Motor neuron (in vitro differentiated cells): Measurements from ENCODE around the gene SMC2. TPM values are rescaled to one million over a fixed set of nuclear protein-coding genes. Genes with fewer than 3 reads are reported as not detected.
A peak's percentile ranks its signal among the peaks of the same experiment; 100 is the strongest.

Experiments used
- ATAC-seq, 8 experiments: fragments of 200-7000 bp; cut with Tn5 transposase; replicated peaks in 6 of 8; 2 replicates each; pipeline ENCODE4 v1.8.0; 2021; ENCODE audit warnings: mild to moderate bottlenecking in 8 of 8, moderate library complexity in 8 of 8
- H3K27ac ChIP-seq, 2 donors: fragments of 250-450 bp; sonication (Bioruptor Pico); 2 replicates each; pipeline ENCODE4 v1.9.0; 2021; ENCODE audit warnings: antibody characterized with exemption in 2 of 2, mild to moderate bottlenecking in 2 of 2, moderate library complexity in 1 of 2
- H3K4me1 ChIP-seq, 2 donors: fragments of 250-450 bp; sonication (Bioruptor Pico); replicated peaks in 1 of 2; 2 replicates each; pipeline ENCODE4 v1.6.1; 2021; ENCODE audit warnings: antibody characterized with exemption in 2 of 2, mild to moderate bottlenecking in 2 of 2, moderate library complexity in 1 of 2
- H3K4me3 ChIP-seq, 5 donors: fragments of 250-450 bp; sonication (Bioruptor Pico); 2 replicates each; pipeline ENCODE4 v1.9.0; 2021; ENCODE audit warnings: antibody characterized with exemption in 5 of 5, mild to moderate bottlenecking in 5 of 5, moderate library complexity in 4 of 5
- WGBS, 10 experiments: fragments of 450-650 bp; shearing (Covaris generic); methylation state at CpG; one replicate each; pipeline ENCODE4 v1.0.0; 2022; 5-methylcytosine and 5-hydroxymethylcytosine counted together
- in situ Hi-C, 9 experiments: fragments of 400-800 bp; cut with MboI; loops; one replicate each; pipeline ENCODE4 v1.15.0; 2021; ENCODE audit warnings: low sequenced_read_pairs in 9 of 9, low pct_unique_long_range_greater_than_20kb in 2 of 9; ENCODE audit not compliant: unreplicated experiment in 9 of 9
- total RNA-seq, 8 experiments: library from RNA; unstranded; fragments of 300-600 nt; gene quantifications; 2 replicates each; pipeline versions ENCODE4 v1.2.3 to v1.2.4, GENCODE V29; 2022

The SMC2 gene
- 10 to 100 TPM in 3 of 8 experiments, 1 to 10 TPM in 5; 4.7 to 29.8 (median 7.3) TPM for total RNA-seq

GRCh38 chr9:104093647-104094533 lies at the start of gene SMC2:
Gene SMC2, plus strand, starts transcription at chr9:104094309. Its CDS starts 1,076 bp downstream, at chr9:104095385.
- 0 to 10% (median 1%) methylated on average over 2 to 19 of the region's 58 CpGs; no CpG with 5 or more reads in 1 of the 10 experiments for WGBS, 10 experiments
- in situ Hi-C loops, result no loop called here

GRCh38 chr9:104068546-104068945 lies 25.6 kb upstream of the SMC2 start:
- peak in 1 of 8 experiments; percentile 26 for ATAC-seq
- Histone ChIP-seq H3K27ac (no peak overlapping the region), H3K4me3 (no peak overlapping the region), H3K4me1 (no peaks in the 10 kb centered on the region)
- WGBS, 10 experiments, result 40 to 100% (median 80%) methylated on average over 1 of the region's 1 CpG; no CpG with 5 or more reads in 4 of the 10 experiments
- in situ Hi-C loops, result no loop called here

More at GRCh38 chr9:104093647-104094533, at the start of gene SMC2:
- peaks cover 26 to 27% of the 10 kb centered on the region in 2 donors for H3K4me1 ChIP-seq
- ATAC-seq, result peak; percentile 92 to 96 (median 93)
- peak within 1 kb of the TSS; percentile 98 to 99 for H3K27ac ChIP-seq
- H3K4me3 ChIP-seq, result peak within 1 kb of the TSS; percentile 46 to 80 (median 57)

GRCh38 chr9:104069288-104069687 lies 24.8 kb upstream of the SMC2 start:
- in situ Hi-C loops, result no loop called here
- ATAC-seq, result no peak
- Histone ChIP-seq H3K4me1 (no peaks in the 10 kb centered on the region), H3K4me3 (no peak overlapping the region), H3K27ac (no peak overlapping the region)
- WGBS, 10 experiments, result 60 to 100% (median 87%) methylated on average over 1 of the region's 1 CpG; no CpG with 5 or more reads in 3 of the 10 experiments

DNA sequence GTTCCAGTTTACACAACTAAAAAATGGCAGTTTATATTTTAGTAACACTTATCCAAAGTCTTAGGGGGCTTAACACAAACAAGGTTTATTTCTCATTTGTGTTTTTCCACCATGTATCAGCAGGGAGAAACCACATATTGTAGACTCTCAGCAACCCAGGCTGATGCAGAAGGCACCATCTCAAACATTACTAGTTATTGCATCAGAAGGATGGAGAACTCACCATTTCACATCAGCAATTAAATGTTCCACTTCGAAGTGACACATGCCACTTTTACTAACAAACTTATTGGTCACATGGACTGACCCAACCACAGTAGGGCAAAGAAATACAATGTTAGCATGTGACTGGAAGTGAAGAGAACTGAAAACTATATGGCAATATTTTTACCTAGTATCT lies 22.5 kb upstream of the SMC2 start:
- H3K27ac ChIP-seq, result no peak overlapping the region
- no peak for ATAC-seq
- H3K4me3 ChIP-seq, result no peak overlapping the region
- H3K4me1 ChIP-seq, result peaks cover 0 to 3% of the 10 kb centered on the region in 2 donors
- in situ Hi-C loops, result no loop called here
- WGBS, 10 experiments, result 0 to 100% (median 36%) methylated on average over 1 of the region's 1 CpG; no CpG with 5 or more reads in 2 of the 10 experiments

- peaks cover 0 to 3% of the 10 kb centered on the region in 2 donors for H3K4me1 ChIP-seq
- H3K27ac ChIP-seq, result no peak overlapping the region
- in situ Hi-C loops, result no loop called here
- H3K4me3 ChIP-seq, result no peak overlapping the region
- WGBS, 10 experiments, result 14 to 85% (median 43%) methylated on average over 1 to 3 of the region's 3 CpGs; no CpG with 5 or more reads in 5 of the 10 experiments
- ATAC-seq, result no peak
Measured at GRCh38 chr9:104073098-104073769, 20.9 kb upstream of the SMC2 start.

DNA sequence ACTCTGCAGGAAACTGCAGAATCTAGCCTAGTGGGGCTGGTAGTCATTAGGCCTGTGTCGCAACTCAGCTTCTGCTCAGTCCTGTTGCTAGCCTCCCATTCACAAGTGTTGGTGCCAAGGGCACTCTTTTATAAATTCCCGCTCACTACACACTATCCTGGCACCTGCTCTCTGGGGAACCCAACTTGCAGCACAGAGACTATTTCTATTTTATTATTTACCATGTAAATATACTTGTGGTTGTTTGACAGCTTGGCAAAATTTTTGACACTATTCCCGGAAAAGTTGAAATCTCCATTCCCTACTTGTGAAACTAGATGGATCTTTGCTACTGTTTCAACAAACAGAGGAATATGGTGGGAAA lies 20.4 kb upstream of the SMC2 start:
- H3K4me3 ChIP-seq, result no peak overlapping the region
- ATAC-seq, result peak in 1 of 8 experiments; percentile 49
- peaks cover 0 to 3% of the 10 kb centered on the region in 2 donors for H3K4me1 ChIP-seq
- H3K27ac ChIP-seq, result no peak overlapping the region
- in situ Hi-C loops, result no loop called here
- WGBS, 10 experiments, result 43 to 93% (median 74%) methylated on average over 1 to 3 of the region's 3 CpGs; no CpG with 5 or more reads in 4 of the 10 experiments

- WGBS, 10 experiments, result 0 to 94% (median 29%) methylated on average over 1 to 2 of the region's 2 CpGs; no CpG with 5 or more reads in 1 of the 10 experiments
- no peak overlapping the region for H3K27ac ChIP-seq
- no peak for ATAC-seq
- in situ Hi-C loops, result no loop called here
- H3K4me1 ChIP-seq, result peaks cover 0 to 3% of the 10 kb centered on the region in 2 donors
- no peak overlapping the region for H3K4me3 ChIP-seq
Measured at GRCh38 chr9:104074876-104075275, 19.2 kb upstream of the SMC2 start.

DNA sequence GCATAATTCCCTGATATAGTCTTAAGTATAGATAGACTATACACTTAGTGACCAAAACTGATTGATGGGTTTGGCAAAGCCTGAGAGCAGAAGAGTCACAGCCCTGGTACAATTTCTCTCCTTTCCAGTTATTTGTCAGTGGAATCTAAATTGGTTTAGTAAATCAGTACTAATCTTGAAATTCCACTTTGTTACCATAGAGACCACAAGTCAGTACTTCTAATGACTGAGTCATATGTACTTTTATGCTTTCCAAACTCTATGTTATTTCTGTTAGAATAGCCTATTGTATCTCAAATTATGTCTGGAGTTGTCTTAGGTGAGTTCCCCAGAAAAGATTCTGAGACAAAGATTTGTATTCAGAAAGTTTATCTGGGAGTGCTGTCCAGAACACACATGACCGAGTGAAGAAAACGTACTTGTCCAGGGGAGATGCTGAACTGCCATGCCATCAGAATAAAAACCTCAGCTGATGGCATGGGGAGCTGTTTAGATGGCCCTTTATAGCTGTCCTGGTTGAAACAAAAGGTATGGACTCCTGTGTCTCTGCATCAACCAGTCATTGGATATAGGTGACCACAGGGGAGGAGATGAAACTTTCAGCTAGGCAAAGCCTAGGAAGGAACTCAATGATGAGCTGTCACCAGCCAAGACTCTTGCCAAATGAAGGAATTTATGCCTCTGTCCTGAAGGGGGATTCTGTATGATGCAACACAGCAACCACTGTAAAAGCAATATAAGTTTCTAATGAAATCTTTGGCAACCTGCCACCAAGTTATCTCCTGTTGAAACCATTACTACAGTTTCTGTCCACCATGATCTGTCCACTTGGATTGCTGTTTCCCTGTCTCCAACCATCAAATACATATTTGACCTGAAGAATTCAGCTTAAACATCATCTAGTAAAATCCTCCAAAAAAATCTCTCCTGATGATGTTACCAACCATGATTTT lies 18.0 kb upstream of the SMC2 start:
- in situ Hi-C loops, result no loop called here
- ATAC-seq, result no peak
- 19 to 100% (median 82%) methylated on average over 1 to 2 of the region's 2 CpGs; no CpG with 5 or more reads in 2 of the 10 experiments for WGBS, 10 experiments

GRCh38 chr9:104078596-104078995 lies 15.5 kb upstream of the SMC2 start:
- in situ Hi-C loops, result no loop called here
- no peak overlapping the region for H3K4me3 ChIP-seq
- no peak overlapping the region for H3K27ac ChIP-seq
- no peak for ATAC-seq
- H3K4me1 ChIP-seq, result peaks cover 0 to 3% of the 10 kb centered on the region in 2 donors

More for the DNA sequence above, 18.0 kb upstream of the SMC2 start:
- Histone ChIP-seq H3K4me3 (no peak overlapping the region), H3K27ac (no peak overlapping the region), H3K4me1 (peaks cover 0 to 3% of the 10 kb centered on the region in 2 donors)

DNA sequence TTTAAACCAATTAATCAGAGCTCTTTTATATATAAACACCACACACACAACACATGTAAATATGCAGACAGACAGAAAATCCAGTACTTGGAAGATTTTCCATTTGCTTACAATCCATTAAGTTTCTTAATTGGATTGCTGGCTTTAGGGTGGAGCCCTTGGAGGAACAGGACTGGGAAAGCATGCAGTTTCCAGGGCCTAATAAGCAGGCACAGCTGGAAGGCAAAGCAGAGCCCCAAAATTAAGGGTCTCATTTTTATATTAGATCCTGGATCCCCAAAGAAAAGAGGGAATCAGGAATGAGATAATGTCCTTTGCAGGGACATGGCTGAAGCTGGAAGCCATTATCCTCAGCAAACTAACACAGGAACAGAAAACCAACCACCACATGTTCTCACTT lies 13.1 kb upstream of the SMC2 start:
- Histone ChIP-seq H3K4me3 (no peak overlapping the region), H3K27ac (no peak overlapping the region), H3K4me1 (peaks cover 0 to 3% of the 10 kb centered on the region in 2 donors)
- in situ Hi-C loops, result no loop called here
- ATAC-seq, result no peak

DNA sequence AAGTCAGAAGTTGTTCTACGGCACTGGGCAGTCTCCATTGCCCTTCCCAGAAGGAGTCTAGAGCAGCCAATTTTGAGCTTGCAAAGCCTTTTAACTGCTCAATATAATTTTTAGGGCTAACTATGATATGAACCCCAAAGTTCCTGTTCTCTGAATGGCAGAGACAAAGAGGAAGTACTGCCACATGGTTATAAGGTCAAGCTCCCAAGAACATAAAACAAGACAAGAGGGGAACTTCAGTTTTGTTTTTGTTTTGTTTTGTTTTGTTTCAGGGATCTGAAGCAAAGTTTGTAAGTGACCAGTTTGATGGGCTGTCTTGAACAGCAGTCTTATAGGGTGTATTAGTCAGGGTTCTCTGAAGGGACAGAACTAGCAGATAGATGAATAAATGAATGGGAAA lies 11.9 kb upstream of the SMC2 start:
- in situ Hi-C loops, result no loop called here
- Histone ChIP-seq H3K27ac (no peak overlapping the region), H3K4me3 (no peak overlapping the region), H3K4me1 (no peaks in the 10 kb centered on the region)
- ATAC-seq, result no peak
- WGBS, 10 experiments, result 43 to 100% (median 82%) methylated on average over 1 of the region's 1 CpG; no CpG with 5 or more reads in 5 of the 10 experiments

DNA sequence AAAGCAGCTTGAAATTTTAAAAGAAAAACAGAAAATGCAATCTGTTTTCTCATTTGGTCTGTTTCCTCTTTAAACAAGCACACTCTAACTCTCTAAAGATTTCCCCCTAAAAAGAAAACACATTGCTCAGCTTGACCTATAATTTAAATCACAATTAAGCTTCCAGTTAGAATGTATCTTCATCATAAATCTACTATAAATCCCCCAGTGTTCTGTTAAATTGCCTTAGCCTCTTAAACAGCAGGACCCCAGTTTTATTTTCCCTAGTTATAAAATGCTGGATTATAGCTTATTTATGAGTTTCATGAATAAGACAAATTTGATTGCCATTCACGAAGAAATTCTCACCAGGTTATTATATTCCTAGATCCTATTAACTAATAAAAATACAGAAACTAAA lies 8.6 kb upstream of the SMC2 start:
- ATAC-seq, result no peak
- WGBS, 10 experiments, result 0 to 85% (median 67%) methylated on average over 1 of the region's 1 CpG; no CpG with 5 or more reads in 1 of the 10 experiments
- H3K27ac ChIP-seq, result no peak overlapping the region
- H3K4me3 ChIP-seq, result no peak overlapping the region
- peaks cover 1 to 4% of the 10 kb centered on the region in 2 donors for H3K4me1 ChIP-seq
- in situ Hi-C loops, result no loop called here
